GM19397 (cell line): ENCODE results near the gene CCDC174.

ENCODE experiments used
- ATAC-seq: cut with Tn5 transposase; IDR thresholded peaks from one replicate; pipeline ENCODE4 v1.9.1; 2021; ENCODE audit warnings: mild to moderate bottlenecking, moderate library complexity; ENCODE audit not compliant: unreplicated experiment

Gene CCDC174

DNA sequence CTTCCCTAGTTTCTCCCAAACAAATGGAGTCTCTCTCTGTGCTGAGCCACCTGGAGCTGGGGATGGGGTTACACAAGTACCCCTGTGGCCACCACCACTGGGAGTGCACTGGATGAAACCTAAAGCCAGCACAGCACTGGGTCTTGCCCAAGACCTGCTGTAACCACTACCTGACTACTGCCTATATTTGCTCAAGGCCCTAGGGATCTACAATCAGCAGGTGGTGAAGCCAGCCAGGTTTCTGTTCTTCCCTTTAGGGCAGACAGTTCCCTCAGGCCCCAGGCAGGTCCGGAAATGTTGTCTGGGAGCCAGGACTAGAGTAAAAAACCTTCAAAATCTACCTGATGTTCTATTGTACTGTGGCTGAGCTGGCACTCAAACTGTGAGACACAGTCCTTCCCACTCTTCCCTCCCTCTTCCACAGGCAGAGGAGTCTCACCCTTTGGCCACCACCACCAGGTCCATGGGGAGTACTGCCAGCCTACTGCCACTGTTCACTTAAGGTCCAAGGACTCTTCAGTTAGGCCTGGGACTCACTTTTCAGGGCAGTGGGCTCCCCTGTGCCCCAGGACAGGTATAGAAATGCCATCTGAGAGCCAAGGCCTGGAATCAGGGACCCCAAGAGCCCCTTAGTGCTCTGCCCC, 47.2 kb downstream of the CCDC174 start:
- ATAC-seq = no peak

DNA sequence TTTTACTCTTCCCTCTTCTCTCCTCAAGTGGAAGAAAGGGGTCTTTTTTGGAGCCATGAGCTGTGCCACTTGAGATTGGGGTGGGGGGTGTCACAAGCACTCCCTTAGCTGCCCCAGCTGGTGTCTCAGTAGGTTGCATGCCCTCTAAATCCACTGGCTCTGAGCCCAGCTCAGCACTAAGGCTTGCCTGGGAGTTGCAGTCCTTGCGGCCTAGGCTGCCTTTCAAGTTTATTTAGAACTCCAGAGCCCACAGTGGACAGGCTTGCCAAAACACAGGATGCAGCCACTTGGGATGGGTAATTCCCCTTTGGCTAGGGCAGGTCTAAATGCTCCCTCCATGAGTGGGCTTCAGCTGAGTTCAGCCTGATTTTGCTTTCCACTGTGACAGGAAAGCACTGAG, 48.1 kb downstream of the CCDC174 start:
- no peak for ATAC-seq

DNA sequence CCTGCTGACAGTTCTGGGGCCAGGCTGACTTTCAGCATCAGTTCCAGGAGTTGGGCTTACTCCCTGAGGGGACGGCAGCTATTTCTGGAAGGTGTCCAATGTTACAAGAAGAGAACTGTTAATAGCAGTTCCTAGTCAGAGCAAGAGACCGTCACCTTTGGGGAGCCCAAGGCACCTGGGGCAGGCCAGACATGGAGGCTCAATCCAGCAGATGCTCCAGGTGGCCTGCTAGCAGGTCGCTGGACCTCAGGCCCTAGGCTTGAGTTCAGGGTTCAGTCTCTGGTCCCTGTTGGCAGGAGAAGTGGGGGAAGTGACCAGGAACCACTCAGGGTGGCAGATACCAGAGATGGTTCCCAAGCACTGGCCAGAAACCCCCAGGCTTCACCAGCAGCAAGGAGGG, 49.3 kb downstream of the CCDC174 start:
- no peak for ATAC-seq

DNA sequence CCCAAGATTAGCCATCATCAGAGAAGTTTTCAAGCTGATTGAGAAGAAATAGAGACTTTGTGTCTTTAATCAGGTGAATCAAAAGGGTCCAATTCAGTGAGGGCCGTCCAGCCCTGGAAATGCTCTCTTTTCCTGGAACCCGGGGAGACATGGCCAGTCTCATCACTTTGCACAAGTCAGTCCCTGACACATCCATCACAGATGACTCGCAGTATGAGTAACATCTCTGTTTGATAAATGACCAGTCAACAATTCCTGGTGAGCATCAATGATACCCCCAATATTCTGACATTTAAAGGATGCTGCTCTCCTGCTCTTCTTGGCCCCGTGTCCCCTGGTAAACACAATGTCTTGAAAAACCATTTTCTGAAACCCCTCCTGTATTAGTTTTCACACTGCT, 50.1 kb downstream of the CCDC174 start:
- no peak for ATAC-seq

DNA sequence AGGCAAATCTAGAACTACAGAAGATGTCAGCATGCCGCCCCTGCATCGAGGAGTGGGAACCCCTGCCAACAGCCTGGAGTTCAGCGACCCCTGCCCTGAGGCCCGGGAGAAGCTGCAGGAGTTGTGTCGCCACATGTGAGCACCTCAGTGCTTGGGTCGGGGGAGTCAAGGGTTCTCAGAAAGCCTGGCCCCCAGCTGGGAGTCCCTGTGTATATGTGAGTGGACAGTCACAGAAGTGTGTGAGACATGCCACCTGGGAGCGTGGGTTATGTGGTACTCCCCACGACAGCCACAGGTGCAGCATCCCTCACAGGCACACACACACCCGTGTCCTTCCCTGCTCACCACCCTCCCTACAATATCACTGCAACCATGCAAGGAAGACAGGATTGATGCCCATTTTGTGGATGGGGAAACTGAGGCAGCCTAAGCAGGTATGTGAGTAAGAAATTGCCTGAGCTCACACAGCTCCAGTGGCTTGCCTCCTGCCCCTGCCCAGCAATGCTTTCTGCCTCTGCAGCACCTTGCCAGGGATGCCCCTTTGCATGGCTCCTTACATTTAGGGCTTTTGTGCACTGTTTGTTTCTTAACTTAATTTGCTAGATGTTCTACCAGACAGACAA, 51.7 kb downstream of the CCDC174 start:
- ATAC-seq = no peak

DNA sequence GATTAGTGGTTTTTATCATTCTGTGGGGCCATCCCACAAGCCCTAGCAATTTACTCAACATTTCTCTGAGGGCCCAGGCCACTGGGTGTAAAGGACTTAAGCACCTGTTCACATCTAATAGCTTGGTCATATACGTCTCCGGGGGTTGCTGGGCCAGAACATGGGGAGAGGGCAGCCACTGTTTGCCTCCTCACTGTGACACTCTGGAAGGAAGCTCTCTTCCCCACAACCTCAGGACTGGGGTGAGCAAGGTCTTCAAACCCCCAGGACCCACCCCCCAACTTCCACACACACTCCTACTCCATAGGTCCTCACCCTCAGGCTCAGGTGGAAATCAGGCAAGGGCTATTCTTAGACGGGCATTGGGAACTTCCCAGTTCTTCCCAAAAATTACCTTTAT, 52.2 kb downstream of the CCDC174 start:
- ATAC-seq = no peak

DNA sequence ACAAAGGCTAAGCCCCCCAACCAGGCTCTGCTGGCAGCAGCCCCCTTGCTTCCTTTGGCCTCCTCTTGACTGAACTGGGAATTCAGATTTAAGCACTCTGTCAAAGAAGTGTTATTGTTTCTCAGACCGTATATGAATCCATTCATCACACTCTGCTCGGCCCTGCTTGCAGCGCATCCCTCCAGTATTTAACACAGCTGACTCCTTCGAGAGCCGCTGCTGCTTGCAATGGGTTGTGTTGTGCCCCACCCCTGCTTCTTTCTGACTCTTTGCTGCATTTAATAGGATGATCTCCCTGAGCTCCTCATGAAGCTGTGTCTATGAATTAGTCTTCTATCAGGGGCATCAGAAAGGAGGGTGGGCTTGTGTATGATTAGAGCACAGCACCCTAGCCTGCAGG, 54.5 kb downstream of the CCDC174 start:
- ATAC-seq = no peak

DNA sequence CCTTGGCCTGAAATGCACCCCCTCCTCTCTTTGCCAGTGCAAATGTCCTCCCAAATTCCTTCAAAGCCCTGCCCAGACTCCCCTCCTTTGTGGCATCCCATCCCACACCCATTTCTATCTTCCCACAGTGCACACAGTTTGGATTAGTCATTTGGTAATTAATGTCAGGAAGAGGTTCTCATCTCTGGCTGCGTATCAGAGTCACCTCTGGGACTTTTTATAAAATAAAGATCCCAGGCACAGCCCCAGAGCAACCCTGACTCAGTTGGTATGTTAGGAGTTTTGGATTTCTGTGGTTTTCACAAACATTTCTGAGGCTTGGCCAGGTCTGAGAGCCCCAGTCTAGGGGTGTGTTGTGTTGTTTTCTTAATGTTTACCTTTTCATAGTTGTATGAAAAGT, 65.0 kb downstream of the CCDC174 start:
- no peak for ATAC-seq

DNA sequence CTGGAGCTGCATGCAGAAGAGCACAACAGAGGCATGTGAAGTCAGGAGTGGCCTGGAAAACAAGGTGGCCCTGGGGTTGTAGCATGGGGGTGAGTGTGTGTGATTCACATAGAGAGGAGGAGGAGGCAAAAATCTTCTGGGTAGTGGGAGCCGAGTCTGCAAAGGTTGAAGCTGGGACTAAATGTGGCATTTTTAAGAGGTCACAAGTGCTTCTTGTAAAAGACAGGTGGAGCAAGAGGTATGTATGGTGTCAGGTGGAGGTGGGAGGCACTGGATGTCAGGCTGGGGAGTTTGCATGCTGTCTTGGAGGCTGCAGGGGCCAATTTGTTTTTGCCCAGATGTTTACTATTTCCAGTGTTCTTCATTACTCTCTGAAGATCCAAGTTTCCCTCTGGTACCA, 65.7 kb downstream of the CCDC174 start:
- ATAC-seq = no peak

DNA sequence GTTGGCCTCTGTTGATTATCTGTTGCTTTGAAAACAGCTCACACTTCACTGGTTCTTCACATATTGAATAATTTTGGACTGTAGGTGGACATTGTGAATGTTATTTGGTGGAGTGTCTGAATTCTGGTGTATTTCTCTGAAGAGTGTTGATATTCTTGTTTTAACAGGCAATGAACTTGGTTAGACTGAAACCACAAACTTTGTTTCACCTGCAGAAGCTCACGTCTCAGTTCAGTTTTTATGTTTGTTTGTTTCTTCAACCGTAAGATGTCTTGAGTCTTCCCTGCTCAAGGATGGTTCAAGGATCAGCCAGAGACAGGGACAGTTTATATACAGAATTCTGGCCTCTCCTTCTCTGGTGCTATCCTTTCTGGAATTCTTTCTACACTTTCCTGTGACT, 67.0 kb downstream of the CCDC174 start:
- ATAC-seq = no peak

DNA sequence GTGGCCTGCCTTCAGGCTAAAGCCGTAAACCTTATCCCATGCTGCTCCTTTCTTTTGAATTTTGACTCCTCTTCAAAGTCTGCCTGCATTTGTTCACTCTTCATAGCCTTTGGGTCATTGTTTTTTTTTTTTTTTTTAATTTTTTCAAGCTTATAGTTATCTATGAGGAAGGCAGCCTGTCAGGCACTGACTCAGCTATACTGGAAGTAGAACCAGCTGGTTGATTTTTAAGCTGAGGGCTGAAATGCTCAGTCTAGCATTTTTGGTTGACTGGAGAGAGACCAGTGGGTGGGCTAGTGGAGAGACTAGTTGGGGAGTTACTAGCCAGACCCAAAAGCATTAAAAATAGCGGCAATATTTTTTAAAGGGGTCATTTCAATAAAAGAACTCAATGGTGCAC, 67.4 kb downstream of the CCDC174 start:
- no peak for ATAC-seq

DNA sequence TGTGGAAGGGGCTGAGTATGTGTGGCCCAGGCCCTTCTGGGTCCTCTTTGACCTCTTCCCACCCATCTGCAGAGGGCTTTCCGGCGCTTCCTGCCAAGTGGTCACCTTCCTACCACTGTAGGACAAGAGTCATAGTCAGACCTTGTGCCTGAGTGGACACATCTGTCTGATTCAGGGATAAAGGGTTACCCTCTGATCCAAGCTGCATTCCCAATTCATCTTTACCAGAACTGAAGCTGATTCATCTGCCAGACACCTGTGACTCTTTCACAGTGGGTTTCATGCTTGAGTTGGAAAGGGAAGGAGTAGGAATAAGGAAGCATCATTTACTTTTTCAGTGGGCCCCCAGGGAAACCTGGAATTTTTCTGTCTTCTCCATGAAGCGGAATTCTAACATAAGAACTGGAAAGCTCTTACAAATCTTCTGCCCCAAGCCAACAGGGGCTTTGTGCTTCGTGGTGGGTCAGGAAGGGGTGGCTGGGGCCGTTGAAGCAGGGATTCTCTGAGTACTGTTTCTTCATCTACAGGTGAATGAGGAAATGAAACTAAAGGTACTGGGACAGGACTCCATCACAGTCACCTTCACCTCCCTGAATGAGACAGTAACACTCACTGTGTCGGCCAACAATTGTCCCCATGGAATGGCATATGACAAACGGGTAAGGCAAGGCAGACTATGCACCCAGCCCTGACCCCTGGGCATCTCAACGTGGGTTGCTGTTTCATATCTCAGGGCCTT, 69.7 kb downstream of the CCDC174 start:
- no peak for ATAC-seq
